Adrenal gland (tissue), 12 donors: ENCODE results near the gene UBE2K. TPM values are rescaled to one million over a fixed set of nuclear protein-coding genes. Genes with fewer than 3 reads are reported as not detected.

ENCODE experiments used
- DNase-seq, 7 donors: peaks; one replicate each; pipeline ENCODE4 v3.0.0-alpha.2; 2019 to 2020
- H3K27ac ChIP-seq, 5 donors: fragments of 200-600 bp; sonication (generic) in 4 of 5; 1 replicate in 3 of 5; 2 replicates in 2 of 5; pipeline versions ENCODE4 v1.5.1 to v1.8.0; 2016 to 2020; ENCODE audit warnings: mild to moderate bottlenecking in 1 of 5
- H3K27me3 ChIP-seq: fragments of 200-600 bp; 2 replicates; pipeline ENCODE4 v1.8.0; 2021
- H3K36me3 ChIP-seq, 2 donors: fragments of 200-600 bp; replicated peaks in 1 of 2; 1 replicate in 1 of 2; 2 replicates in 1 of 2; pipeline versions ENCODE4 v1.5.1 to v1.8.0; 2018 to 2022
- H3K4me1 ChIP-seq, 2 donors: fragments of 200-600 bp; replicated peaks in 1 of 2; 1 replicate in 1 of 2; 2 replicates in 1 of 2; pipeline versions ENCODE4 v1.5.1 to v1.8.0; 2018 to 2021
- H3K4me3 ChIP-seq, 4 donors: fragments of 200-600 bp; sonication (generic) in 3 of 4; one replicate each; pipeline ENCODE4 v1.5.1; 2016 to 2018
- H3K9me3 ChIP-seq, 3 donors: fragments of 200-600 bp; sonication (generic) in 1 of 3; replicated peaks in 1 of 3; 1 replicate in 2 of 3; 2 replicates in 1 of 3; pipeline versions ENCODE4 v1.5.1 to v1.8.0; 2016 to 2021
- CTCF ChIP-seq, 6 experiments: fragments of 450-650 bp in 4 of 6; fragments of 200-600 bp in 2 of 6; sonication (generic) in 1 of 6; IDR thresholded peaks; 1 replicate in 5 of 6; 2 replicates in 1 of 6; pipeline versions ENCODE4 v1.5.1 to v1.8.0; 2016 to 2021; ENCODE audit warnings: antibody characterized with exemption in 6 of 6, mild to moderate bottlenecking in 2 of 6, moderate library complexity in 1 of 6
- POLR2A ChIP-seq, 2 donors: fragments of 450-650 bp; IDR thresholded peaks; one replicate each; pipeline ENCODE4 v1.6.1; 2017; ENCODE audit warnings: antibody characterized with exemption in 2 of 2, mild to moderate bottlenecking in 2 of 2, moderate library complexity in 1 of 2
- WGBS, 4 donors: extraction: QIAGEN DNeasy Blood & Tissue Kit in 2 of 4; methylation state at CpG; one replicate each; pipeline versions ENCODE4 v1.1.5 to v1.1.7; 2013 to 2017; 5-methylcytosine and 5-hydroxymethylcytosine counted together
- intact Hi-C, 2 donors: fragments of 100-400 bp; cut with DNase I; formaldehyde crosslinking; loops; one replicate each; pipeline versions ENCODE4 v1.14.1 to v1.15.0; 2022 to 2023
- polyA plus RNA-seq, 3 donors: library from polyadenylated mRNA; stranded (reverse); fragments of 200-250 nt in 2 of 3; fragments of 350-450 nt in 1 of 3; fragmentation: Illumina TruSeq in 1 of 3; extraction: RNeasy Lipid Tissue Mini Kit (QIAGEN cat#74804) in 1 of 3; gene quantifications; one replicate each; pipeline ENCODE4 v1.2.3, GENCODE V29; 2013 to 2014
- small RNA-seq, 2 donors: library from RNA; depleted of rRNA; stranded (forward); fragments of <200 nt; gene quantifications; one replicate each; pipeline ENCODE3, GENCODE V24; 2016
- total RNA-seq, 9 donors: library from RNA; depleted of rRNA in 4 of 9; stranded (reverse); fragments of >200 nt in 4 of 9; fragments of 120-200 nt in 1 of 9; fragmentation: NEBNext Ultra II Directional in 1 of 9; extraction: Animal tissue kit (Norgen Biotek cat#: 25700) in 1 of 9; gene quantifications; one replicate each; pipeline versions ENCODE4 v1.1.0 to v1.2.4, GENCODE V29; 2013 to 2023
- donor health status: healthy with polysubstance abuse.
- donor health status: Bipolar disorder and iron deficiency.
- donor health status: DM: yes; HTN: yes; CAD: no.
- donor health status: DM: no; HTN: no; CAD: no.
- donor health status: DM: no; HTN: no; CAD: no.
- donor health status: DM: yes; HTN: yes; CAD: no.

Gene UBE2K
- total and polyA plus RNA-seq, 12 donors: 17.9 to 146 (median 38.9) TPM

DNA sequence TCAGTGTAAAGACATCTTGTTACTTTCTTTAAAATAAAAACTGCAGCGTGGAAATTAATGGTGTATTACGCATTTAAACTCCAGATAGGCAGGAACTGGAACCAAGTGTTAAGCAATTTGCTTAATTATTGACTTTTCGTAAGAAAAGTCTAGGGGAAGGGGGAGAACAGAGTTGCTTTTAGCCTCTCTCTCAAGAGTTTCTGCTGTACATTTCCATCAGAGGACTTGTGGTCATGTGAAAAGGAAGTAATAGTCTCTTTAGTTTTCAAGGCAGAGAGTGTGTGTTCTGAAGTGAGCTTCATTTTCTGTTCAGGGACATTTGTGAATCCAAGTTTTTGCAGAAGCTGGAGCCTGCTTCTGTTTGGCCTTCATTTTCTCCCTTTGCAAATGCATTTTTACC is 127.2 kb downstream of the UBE2K start:
- Histone ChIP-seq H3K9me3 (no peaks in the 10 kb centered on the region), H3K36me3 (peaks cover 0 to 18% of the 10 kb centered on the region in 2 donors), H3K27me3 (no peaks in the 10 kb centered on the region), H3K4me3 (no peak overlapping the region), H3K27ac (peak overlapping the region in 3 of 5 donors; percentile 61 to 76 (median 72)), H3K4me1 (peaks cover 7 to 14% of the 10 kb centered on the region in 2 donors)
- DNase-seq: no peak
- intact Hi-C loops: no loop called here
- 58 to 75% (median 64%) methylated on average over 3 of the region's 3 CpGs for WGBS, 4 donors
- no peak for TF ChIP-seq CTCF (IDR thresholded peaks at IDR 0.05)
- TF ChIP-seq POLR2A (IDR thresholded peaks at IDR 0.05): no peak

DNA sequence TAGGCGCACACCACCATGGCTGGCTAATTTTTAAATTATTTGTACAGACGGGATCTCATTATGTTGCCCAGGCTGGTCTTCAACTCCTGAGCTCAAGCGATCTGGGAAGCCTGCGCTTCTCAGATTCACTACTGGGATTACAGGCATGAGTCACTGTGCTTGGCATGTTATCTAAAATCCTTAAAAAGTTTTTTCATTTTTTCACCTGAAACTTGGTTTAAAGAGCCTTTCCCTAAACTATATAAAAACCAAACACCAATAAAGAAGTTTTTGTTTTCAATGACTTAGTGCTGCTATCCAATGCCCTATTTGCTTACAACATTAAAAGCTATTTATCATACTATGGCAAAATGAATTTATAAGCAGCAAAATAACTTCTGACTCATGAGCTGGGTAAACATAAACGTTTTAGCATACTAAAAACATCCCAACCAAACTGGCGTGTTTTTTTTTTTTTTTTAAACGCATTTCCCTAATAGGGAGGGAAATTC is 127.8 kb downstream of the UBE2K start:
- H3K27me3 ChIP-seq: no peaks in the 10 kb centered on the region
- intact Hi-C loops: no loop called here
- peak overlapping the region in 3 of 5 donors; percentile 61 to 76 (median 72) for H3K27ac ChIP-seq
- peak in 6 of 7 donors; percentile 35 to 58 (median 50) for DNase-seq
- 42 to 66% (median 49%) methylated on average over 7 of the region's 7 CpGs for WGBS, 4 donors
- H3K36me3 ChIP-seq: peaks cover 0 to 24% of the 10 kb centered on the region in 2 donors
- H3K9me3 ChIP-seq: no peaks in the 10 kb centered on the region
- H3K4me3 ChIP-seq: no peak overlapping the region
- TF ChIP-seq POLR2A (IDR thresholded peaks at IDR 0.05): peak in 1 of 2 donors; percentile 16
- TF ChIP-seq CTCF (IDR thresholded peaks at IDR 0.05): no peak
- H3K4me1 ChIP-seq: peaks cover 7 to 14% of the 10 kb centered on the region in 2 donors

Small RNAs within 50 kb of the gene (small RNA-seq; reads per million reads assigned to genes)
- gene RF00019 (0 reads per million in 2 donors), gene RN7SL558P (0 reads per million in 2 donors)

Other genes starting within 250 kb of the UBE2K start
- 1,000 to 10,000 TPM in 8 of 9 donors, 100 to 1,000 TPM in 1; 951 to 3,860 (median 1,619) TPM for gene RPL9, start 239.2 kb upstream of the UBE2K start, total RNA-seq
- 1,000 to 10,000 TPM; 1,235 to 1,944 (median 1,931) TPM for gene RPL9, start 239.2 kb upstream of the UBE2K start, polyA plus RNA-seq
- gene LIAS, start 239.1 kb upstream of the UBE2K start, total RNA-seq: 10 to 100 TPM in 8 of 9 donors, 1 to 10 TPM in 1; 7.0 to 28.9 (median 17.5) TPM
- gene LIAS, start 239.1 kb upstream of the UBE2K start, polyA plus RNA-seq: 10 to 100 TPM; 17.1 to 29.6 (median 18.4) TPM
- gene UGDH, start 170.7 kb upstream of the UBE2K start, total RNA-seq: 10 to 100 TPM; 33.7 to 93.3 (median 47.6) TPM
- 10 to 100 TPM; 10.6 to 70.3 (median 11.0) TPM for gene UGDH, start 170.7 kb upstream of the UBE2K start, polyA plus RNA-seq
- 100 to 1,000 TPM in 6 of 9 donors, 10 to 100 TPM in 3; 51.8 to 160 (median 124) TPM for gene SMIM14, start 59.3 kb upstream of the UBE2K start, total RNA-seq
- 100 to 1,000 TPM in 1 of 3 donors, 10 to 100 TPM in 2; 24.1 to 117 (median 27.1) TPM for gene SMIM14, start 59.3 kb upstream of the UBE2K start, polyA plus RNA-seq